ENCODE results near the gene GAL3ST2.

Gene GAL3ST2

DNA sequence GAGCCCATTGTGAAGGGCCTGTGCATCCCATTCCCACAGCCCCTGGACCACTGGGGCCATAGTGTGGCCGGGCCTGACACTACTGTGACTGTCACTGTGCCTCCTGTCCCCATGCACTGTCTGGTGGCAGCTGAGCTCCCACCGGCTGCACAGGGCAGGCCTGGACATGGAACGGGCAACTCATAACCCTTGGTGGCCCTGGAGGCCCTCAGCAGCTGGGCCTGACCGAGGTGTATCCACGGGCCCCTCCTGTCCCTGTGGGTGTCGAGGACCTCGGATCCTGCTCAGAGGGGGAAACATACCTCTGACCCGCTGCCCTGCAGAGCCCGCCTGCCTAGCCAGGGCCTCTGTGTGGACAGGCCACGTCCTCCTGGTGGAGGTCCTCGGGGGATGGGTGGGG, 7.8 kb upstream of the GAL3ST2 start:
- H3K27ac ChIP-seq (ENCODE audit: low read length), result no peak overlapping the region
- no peaks in the 10 kb centered on the region; the same call in 1 of the 2 replicates for H3F3A ChIP-seq (ENCODE audit: insufficient read depth, low read length)
- no peaks in the 10 kb centered on the region for H3K9me3 ChIP-seq (replicated peaks; ENCODE audit: insufficient read depth, low read length)
- no peaks in the 10 kb centered on the region for H4K20me1 ChIP-seq (ENCODE audit: insufficient read depth, low read length)
- 0 out of 2 replicates have a peak, but pooled peaks cover 2% of the 10 kb centered on the region for H3K27me3 ChIP-seq (replicated peaks; ENCODE audit: insufficient read depth, low read length)
- no peaks in the 10 kb centered on the region for H3K36me3 ChIP-seq (replicated peaks; ENCODE audit: insufficient read depth, low read length)
- H3K79me2 ChIP-seq (ENCODE audit: low read length), result no peaks in the 10 kb centered on the region
- H3K9ac ChIP-seq (ENCODE audit: low read length), result no peak overlapping the region
- H3K4me3 ChIP-seq (ENCODE audit: low read length), result no peak overlapping the region
- no peak for DNase-seq
- TF ChIP-seq, protein P1, sequence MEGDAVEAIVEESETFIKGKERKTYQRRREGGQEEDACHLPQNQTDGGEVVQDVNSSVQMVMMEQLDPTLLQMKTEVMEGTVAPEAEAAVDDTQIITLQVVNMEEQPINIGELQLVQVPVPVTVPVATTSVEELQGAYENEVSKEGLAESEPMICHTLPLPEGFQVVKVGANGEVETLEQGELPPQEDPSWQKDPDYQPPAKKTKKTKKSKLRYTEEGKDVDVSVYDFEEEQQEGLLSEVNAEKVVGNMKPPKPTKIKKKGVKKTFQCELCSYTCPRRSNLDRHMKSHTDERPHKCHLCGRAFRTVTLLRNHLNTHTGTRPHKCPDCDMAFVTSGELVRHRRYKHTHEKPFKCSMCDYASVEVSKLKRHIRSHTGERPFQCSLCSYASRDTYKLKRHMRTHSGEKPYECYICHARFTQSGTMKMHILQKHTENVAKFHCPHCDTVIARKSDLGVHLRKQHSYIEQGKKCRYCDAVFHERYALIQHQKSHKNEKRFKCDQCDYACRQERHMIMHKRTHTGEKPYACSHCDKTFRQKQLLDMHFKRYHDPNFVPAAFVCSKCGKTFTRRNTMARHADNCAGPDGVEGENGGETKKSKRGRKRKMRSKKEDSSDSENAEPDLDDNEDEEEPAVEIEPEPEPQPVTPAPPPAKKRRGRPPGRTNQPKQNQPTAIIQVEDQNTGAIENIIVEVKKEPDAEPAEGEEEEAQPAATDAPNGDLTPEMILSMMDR (IDR thresholded peaks at IDR 0.05; ENCODE audit: low read length), result no peak
- TF ChIP-seq EZH2 (optimal IDR thresholded peaks at IDR 0.05; ENCODE audit: low read depth, low read length), result no peak
- no peak for TF ChIP-seq EZH2phosphoT487 (IDR thresholded peaks at IDR 0.05; ENCODE audit: low read length)
- H3K9me2 ChIP-seq (replicated peaks; ENCODE audit: insufficient read depth, low read length), result no peaks in the 10 kb centered on the region
- H2AFZ ChIP-seq (ENCODE audit: low read length), result no peak overlapping the region
- no peak overlapping the region for H3K4me2 ChIP-seq (ENCODE audit: low read depth, low read length)
- peaks cover 5% of the 10 kb centered on the region; the same call in 1 of the 2 replicates for H3K4me1 ChIP-seq (ENCODE audit: low read length)

DNA sequence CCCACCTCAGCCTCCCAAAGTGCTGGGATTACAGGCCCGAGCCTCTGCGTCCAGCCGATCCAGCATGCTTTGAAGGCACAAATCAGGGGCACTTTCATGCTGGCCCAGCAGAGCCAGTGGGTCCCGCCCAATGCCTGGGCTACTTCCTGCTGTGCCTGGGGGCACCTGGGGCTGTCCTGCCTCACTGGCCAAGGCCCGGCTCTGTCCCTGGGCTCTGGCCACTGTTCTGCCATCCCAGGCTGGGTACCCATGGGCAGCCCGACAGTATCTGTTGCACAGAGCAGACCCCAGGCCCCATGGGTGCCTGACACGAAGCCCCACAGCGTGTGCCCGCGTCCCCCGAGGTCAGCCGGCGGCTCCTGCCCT, 6.8 kb upstream of the GAL3ST2 start:
- H2AFZ ChIP-seq (ENCODE audit: low read length), result no peak overlapping the region
- no peak overlapping the region for H3K9ac ChIP-seq (ENCODE audit: low read length)
- H3K27me3 ChIP-seq (replicated peaks; ENCODE audit: insufficient read depth, low read length), result peaks cover 10% of the 10 kb centered on the region; the same call in 1 of the 2 replicates
- no peak overlapping the region for H3K4me3 ChIP-seq (ENCODE audit: low read length)
- no peaks in the 10 kb centered on the region; the same call in 1 of the 2 replicates for H3F3A ChIP-seq (ENCODE audit: insufficient read depth, low read length)
- H3K9me3 ChIP-seq (replicated peaks; ENCODE audit: insufficient read depth, low read length), result no peaks in the 10 kb centered on the region
- no peaks in the 10 kb centered on the region for H3K9me2 ChIP-seq (replicated peaks; ENCODE audit: insufficient read depth, low read length)
- H4K20me1 ChIP-seq (ENCODE audit: insufficient read depth, low read length), result no peaks in the 10 kb centered on the region
- no peaks in the 10 kb centered on the region for H3K36me3 ChIP-seq (replicated peaks; ENCODE audit: insufficient read depth, low read length)
- no peak overlapping the region for H3K27ac ChIP-seq (ENCODE audit: low read length)
- peaks cover 5% of the 10 kb centered on the region; the same call in 1 of the 2 replicates for H3K4me1 ChIP-seq (ENCODE audit: low read length)
- no peak for DNase-seq
- H3K79me2 ChIP-seq (ENCODE audit: low read length), result no peaks in the 10 kb centered on the region
- TF ChIP-seq, protein P1 (IDR thresholded peaks at IDR 0.05; ENCODE audit: low read length), result no peak
- TF ChIP-seq EZH2phosphoT487 (IDR thresholded peaks at IDR 0.05; ENCODE audit: low read length), result no peak
- no peak overlapping the region for H3K4me2 ChIP-seq (ENCODE audit: low read depth, low read length)

DNA sequence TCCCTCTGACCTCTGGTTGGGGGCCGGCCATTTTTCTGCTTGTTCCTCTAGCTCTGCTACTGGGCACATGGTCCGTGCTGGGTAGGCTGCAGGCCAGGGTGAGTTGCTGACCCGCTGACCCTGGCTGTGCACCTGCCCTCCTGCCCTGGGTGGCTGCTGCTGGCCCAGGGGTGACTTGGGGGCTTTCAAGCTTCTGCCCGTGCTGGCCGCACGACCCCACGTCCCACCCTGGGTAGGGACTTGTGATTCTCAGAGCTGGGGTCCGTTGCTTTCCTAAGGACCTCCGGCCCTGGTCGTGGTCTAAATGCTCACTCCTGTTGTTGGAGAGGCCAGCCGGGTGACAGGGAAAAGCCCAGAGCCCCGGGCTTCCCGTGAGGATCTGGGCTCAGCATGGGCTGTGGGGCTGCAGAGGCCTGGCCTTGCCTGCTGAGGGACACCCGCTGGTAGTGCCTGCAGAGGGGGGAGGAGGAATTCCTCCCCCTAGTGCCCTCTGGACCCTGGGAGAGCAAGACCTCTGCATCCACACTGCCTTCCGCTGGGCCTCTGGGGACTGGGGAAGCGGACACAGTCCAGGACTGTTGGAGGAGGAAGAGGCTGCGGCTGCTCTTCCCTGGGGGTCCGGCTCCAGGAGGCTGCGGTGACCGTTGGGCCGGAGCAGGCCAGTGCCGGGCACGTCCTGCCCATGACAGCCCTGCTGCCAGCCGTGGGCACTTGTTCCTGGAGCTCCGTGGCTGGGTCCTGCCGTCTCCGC, 6.3 kb upstream of the GAL3ST2 start:
- no peaks in the 10 kb centered on the region; the same call in 1 of the 2 replicates for H3F3A ChIP-seq (ENCODE audit: insufficient read depth, low read length)
- no peak for DNase-seq
- no peaks in the 10 kb centered on the region for H3K79me2 ChIP-seq (ENCODE audit: low read length)
- H2AFZ ChIP-seq (ENCODE audit: low read length), result no peak overlapping the region
- no peaks in the 10 kb centered on the region for H4K20me1 ChIP-seq (ENCODE audit: insufficient read depth, low read length)
- H3K9ac ChIP-seq (ENCODE audit: low read length), result no peak overlapping the region
- no peak overlapping the region for H3K4me3 ChIP-seq (ENCODE audit: low read length)
- peaks cover 15% of the 10 kb centered on the region for H3K27me3 ChIP-seq (replicated peaks; ENCODE audit: insufficient read depth, low read length)
- H3K9me3 ChIP-seq (replicated peaks; ENCODE audit: insufficient read depth, low read length), result no peaks in the 10 kb centered on the region
- TF ChIP-seq EZH2 (optimal IDR thresholded peaks at IDR 0.05; ENCODE audit: low read depth, low read length) (no peak), EZH2phosphoT487 (IDR thresholded peaks at IDR 0.05; ENCODE audit: low read length) (no peak)
- TF ChIP-seq, protein P1 (IDR thresholded peaks at IDR 0.05; ENCODE audit: low read length), result no peak
- no peak overlapping the region for H3K27ac ChIP-seq (ENCODE audit: low read length)
- no peaks in the 10 kb centered on the region for H3K9me2 ChIP-seq (replicated peaks; ENCODE audit: insufficient read depth, low read length)
- H3K4me2 ChIP-seq (ENCODE audit: low read depth, low read length), result no peak overlapping the region
- H3K36me3 ChIP-seq (replicated peaks; ENCODE audit: insufficient read depth, low read length), result no peaks in the 10 kb centered on the region
- peaks cover 5% of the 10 kb centered on the region; the same call in 1 of the 2 replicates for H3K4me1 ChIP-seq (ENCODE audit: low read length)
